NCI-H1436 treated with DMSO at 0.1 percent for 48 hours (cell line): ENCODE data around the gene MYO7B.
"Not testable (repeated sequence)": the region's sequence is repeated elsewhere in the genome, so short reads cannot be mapped to it uniquely, and the experiment has no call there.

Experiments used
- DNase-seq: peaks from one replicate; lab custom pipeline; 2025; lab: John Stamatoyannopoulos, UW

Gene MYO7B

DNA sequence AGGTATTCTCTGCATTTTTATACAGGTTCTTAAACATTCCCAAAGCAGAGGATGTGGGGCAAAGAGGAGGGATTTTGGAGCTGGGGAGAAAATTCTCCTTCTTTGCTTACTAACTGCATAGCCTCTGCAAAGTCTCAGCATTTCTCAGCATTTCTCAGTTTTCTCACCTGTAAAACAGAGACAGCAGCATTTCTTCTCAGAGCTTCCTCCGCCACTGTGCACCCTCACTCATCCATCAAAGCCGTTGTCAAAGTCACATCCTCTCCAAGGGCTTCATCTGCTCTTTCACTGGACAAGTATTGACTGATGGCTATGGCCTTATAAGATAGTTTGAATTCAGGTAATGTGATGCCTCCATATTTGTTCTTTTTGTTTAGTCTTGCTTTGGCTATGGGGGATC lies 17.4 kb downstream of the MYO7B start:
- DNase-seq: no peak

DNA sequence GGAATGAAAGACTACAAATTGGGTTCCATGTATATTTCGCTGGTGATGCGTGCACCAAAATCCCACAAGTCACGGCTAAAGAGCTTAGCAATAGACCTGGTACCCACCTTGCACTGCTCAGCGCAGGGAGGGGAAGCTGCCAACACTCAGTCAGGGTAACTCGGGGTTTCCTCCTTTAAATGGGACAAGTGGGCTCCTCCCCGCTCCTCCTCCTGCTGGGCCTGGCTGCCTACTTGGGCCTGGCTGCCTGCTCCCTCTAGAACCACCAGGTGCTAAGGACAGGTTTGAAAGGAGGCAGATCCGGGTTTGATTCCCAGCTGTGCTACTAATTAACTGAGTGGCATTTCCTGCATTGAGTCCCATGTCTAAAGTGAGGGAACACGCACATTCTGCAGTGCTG lies 23.4 kb downstream of the MYO7B start:
- no peak for DNase-seq

DNA sequence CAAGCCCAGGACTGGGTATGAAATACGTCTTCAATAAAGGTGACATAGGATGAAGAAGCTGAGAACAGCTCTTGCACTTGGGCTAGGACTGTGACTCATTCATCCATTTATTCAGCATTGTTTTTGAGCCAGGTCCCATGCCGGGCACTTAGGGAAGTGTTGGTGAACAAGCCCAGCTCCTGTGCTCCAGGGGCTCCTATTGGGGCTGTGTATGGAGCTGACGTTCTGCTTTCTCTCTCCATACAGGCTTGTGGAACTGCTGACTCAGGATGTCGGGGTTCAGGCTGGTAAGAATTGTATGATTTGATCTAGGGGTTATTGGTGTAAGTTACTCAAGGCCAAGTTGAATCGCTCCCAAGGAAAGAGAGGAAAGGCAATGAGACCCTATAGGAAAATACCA lies 24.0 kb downstream of the MYO7B start:
- no peak for DNase-seq

GRCh38 chr2:127560201-127560930 lies 24.9 kb downstream of the MYO7B start:
- no peak for DNase-seq

DNA sequence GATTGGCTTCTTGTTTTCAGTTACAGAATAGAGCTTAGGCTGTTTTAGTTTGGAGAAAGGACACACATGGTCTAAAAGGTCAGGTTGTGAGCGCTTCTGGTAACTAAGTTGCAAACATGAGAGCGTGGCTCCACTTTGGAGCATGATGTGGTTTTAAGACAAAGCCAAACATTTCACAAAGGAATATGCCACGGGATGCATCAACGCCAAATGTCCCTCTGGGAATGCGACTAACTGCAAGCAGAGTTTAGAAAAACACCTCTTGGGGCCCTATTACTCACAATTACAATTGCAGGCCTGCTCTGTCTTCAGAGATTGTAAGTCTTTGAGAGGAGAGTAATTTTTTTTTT lies 25.4 kb downstream of the MYO7B start:
- DNase-seq: no peak

DNA sequence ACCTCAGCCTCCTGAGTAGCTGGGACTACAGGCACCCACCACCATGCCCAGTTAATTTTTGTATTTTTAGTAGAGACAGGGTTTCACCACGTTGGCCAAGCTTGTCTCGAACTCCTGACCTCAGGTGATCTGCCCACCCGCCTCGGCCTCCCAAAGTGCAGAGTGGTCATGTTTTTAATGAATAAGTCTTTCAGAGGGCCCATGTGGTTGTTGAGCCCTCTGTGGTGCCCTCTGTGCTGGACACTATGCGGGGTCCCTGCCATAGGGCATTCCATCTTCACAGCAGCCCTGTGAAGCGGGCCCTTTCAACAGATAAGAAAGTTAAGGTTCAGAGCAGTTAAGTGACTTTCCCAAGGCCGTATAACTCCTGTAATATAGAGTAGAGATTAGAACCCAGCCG lies 25.9 kb downstream of the MYO7B start:
- DNase-seq: no peak

- no peak for DNase-seq
These were observed 27.5 kb downstream of the MYO7B start for GRCh38 chr2:127562936-127563335.

- no peak for DNase-seq
These were observed 28.3 kb downstream of the MYO7B start for GRCh38 chr2:127563458-127564428.

DNA sequence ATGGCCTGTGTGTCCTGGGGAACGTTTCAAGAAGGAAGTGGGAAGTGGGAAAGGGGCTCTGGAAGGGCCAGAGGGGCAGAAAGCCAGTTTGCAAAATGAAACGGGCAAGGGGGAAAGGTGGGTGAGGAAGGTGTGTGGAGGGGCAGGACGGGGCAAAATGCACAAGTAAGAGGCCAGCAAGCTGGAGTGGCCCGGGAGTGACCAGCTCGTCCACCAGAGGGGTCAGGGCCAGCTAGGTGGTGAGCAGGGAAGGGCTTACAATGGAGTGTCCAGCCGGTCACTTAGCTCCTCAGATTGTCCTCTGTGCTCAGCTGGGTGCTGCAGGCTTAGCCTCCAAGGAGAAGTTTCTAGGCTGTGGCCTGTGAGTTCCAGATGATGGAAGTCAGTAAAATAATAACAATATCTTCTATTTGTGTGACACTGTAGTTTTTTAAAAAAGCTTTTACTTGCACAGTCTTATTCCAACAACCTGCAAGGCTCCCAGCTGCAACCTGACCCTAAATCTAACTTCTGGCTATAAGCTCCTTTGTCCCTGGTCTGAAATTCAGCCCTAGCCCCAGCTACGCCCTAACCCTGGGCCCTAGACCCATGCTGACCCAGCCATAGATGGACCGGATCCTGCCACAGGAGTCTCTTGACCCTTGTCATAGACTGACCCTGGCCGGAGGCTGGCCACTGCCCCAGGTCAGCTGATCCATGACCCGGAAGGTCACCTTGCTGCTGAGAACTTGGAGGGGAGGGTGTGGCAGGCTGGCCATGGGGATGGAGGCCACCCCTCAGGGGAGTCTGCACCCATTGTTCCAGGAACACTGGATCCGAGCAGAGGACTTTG lies 29.2 kb downstream of the MYO7B start:
- DNase-seq: no peak

GRCh38 chr2:127565261-127566138 lies 30.0 kb downstream of the MYO7B start:
- no peak for DNase-seq

DNA sequence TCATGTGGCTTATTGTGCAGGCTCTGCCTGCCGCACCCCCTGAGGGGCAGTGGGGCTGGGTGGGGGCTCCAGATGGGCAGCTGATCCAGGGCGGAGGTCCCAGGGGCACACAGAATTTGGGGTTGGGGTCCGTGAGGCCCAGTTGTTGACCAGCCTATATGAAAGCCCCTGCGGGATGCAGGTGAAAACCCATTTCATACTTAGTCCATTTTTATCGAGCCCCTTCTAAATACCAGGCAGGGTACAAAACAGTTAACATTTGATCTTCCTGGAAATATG lies 30.6 kb downstream of the MYO7B start:
- DNase-seq: no peak

DNA sequence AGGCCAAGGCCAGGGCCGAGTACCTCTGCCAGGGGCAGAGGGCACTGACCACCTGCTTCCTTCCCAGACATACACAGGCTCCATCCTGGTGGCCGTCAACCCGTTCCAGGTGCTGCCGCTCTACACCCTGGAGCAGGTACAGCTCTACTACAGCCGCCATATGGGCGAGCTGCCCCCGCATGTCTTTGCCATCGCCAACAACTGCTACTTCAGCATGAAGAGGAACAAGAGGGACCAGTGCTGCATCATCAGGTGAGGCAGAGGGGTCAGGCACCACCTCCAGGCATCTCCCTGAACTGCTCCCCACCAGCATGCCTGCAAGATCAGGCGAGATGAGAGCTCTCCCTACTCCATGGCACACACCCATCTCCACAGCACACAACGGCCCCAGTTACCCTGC lies 31.1 kb downstream of the MYO7B start:
- no peak for DNase-seq

DNA sequence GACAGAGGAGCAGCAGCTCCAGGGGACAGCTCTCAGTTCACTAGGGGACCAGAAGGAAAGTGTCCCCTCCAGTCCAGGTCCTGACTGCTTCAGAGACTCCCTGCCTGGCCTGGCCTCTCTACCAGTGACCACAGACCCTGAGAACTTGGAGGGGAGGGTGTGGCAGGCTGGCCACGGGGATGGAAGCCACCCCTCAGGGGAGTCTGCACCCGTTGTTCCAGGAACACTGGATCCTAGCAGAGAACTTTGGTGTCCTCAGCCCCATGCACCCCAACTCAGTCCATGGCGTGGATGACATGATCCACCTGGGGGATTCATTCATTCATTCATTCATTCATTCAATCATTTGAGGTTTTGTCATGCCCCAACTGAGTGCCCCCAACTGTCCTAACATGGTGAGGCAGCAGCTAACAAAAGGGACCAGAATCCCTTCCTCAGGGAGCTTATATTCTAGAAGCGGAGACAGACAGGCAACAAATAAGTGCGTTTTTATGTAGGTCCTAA lies 31.9 kb downstream of the MYO7B start:
- DNase-seq: no peak

GRCh38 chr2:127568128-127568527 lies 32.6 kb downstream of the MYO7B start:
- no peak for DNase-seq

GRCh38 chr2:127569666-127570065 lies 34.2 kb downstream of the MYO7B start:
- no peak for DNase-seq

GRCh38 chr2:127570282-127571250 lies 35.1 kb downstream of the MYO7B start:
- no peak for DNase-seq

DNA sequence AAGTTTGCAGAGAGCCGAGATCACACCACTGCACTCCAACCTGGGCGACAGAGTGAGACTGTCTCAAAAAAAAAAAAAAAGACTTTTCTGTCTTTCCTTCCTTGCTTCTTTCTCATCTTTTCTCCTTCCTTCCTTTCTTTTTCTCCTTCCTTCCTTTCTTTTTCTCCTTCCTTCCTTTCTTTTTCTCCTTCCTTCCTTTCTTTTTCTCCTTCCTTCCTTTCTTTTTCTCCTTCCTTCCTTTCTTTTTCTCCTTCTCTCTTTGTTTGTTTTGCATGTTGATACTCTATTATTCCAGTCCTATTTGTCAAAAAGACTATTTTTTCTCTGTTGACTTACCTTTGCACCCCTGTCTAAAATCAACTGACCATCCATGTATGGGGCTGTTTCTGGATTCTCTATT lies 36.9 kb downstream of the MYO7B start:
- DNase-seq: not testable (repeated sequence)

GRCh38 chr2:127572841-127573240 lies 37.4 kb downstream of the MYO7B start:
- DNase-seq: no peak

GRCh38 chr2:127573298-127573697 lies 37.8 kb downstream of the MYO7B start:
- no peak for DNase-seq

DNA sequence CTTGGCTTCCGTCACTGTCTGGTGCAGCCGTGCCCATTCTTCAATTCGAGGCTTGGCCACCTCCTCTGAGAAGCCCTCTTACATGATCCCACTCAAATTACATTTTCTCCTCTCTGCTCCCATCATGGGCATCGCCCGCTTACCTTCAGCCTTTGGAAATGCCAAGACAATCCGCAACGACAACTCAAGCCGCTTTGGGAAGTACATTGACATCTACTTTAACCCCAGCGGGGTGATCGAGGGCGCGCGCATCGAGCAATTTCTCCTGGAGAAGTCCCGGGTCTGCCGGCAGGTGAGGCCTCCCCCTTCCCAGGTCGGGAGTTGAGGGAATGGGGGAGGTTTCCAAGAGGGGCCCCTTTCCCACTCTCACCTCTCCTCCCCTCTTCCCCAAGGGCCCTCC lies 38.3 kb downstream of the MYO7B start:
- no peak for DNase-seq
